Neuronal stem cell (in vitro differentiated cells): Measurements from ENCODE around the gene SNAI3.
A peak's percentile ranks its signal among the peaks of the same experiment; 100 is the strongest.

Source experiments
- DNase-seq: peaks from one replicate; pipeline ENCODE4 v3.0.0-alpha.2; 2013; ENCODE audit warnings: low spot score
- H2AFZ ChIP-seq: one replicate; pipeline ENCODE4 v1.6.1; 2013; ENCODE audit warnings: mild to moderate bottlenecking, low read length, inconsistent platforms
- H2AK5ac ChIP-seq: 2 replicates; pipeline ENCODE4 v1.6.1; 2013; ENCODE audit warnings: low read depth, mild to moderate bottlenecking, inconsistent platforms, low read length, moderate library complexity, mixed read lengths
- H2BK120ac ChIP-seq: 2 replicates; pipeline ENCODE4 v1.6.1; 2013; ENCODE audit warnings: low read depth, mild to moderate bottlenecking, inconsistent platforms, low read length, moderate library complexity, mixed read lengths
- H2BK12ac ChIP-seq: one replicate; pipeline ENCODE4 v1.6.1; 2013; ENCODE audit warnings: low read length, inconsistent platforms
- H2BK15ac ChIP-seq: 2 replicates; pipeline ENCODE4 v1.6.1; 2013; ENCODE audit warnings: mild to moderate bottlenecking, low read length, inconsistent platforms, mixed read lengths
- H2BK5ac ChIP-seq: one replicate; pipeline ENCODE4 v1.6.1; 2013; ENCODE audit warnings: inconsistent platforms, mild to moderate bottlenecking, low read length, moderate library complexity
- H3K14ac ChIP-seq: one replicate; pipeline ENCODE4 v1.6.1; 2013; ENCODE audit warnings: low read length, inconsistent platforms
- H3K18ac ChIP-seq: 2 replicates; pipeline ENCODE4 v1.6.1; 2013; ENCODE audit warnings: low read length, inconsistent platforms
- H3K23ac ChIP-seq: 2 replicates; pipeline ENCODE4 v1.6.1; 2013; ENCODE audit warnings: low read depth, mild to moderate bottlenecking, mixed read lengths, low read length, inconsistent platforms; ENCODE audit not compliant: poor library complexity
- H3K27ac ChIP-seq: replicated peaks from 3 replicates; pipeline ENCODE4 v1.5.1; 2013; ENCODE audit warnings: low read length, inconsistent platforms
- H3K27me3 ChIP-seq, 3 experiments: 2 replicates each; pipeline ENCODE4 v1.6.1; 2013; ENCODE audit warnings: low read length in 3 of 3, mild to moderate bottlenecking in 2 of 3, inconsistent platforms in 1 of 3, low read depth in 1 of 3, mixed read lengths in 1 of 3, moderate library complexity in 1 of 3; ENCODE audit not compliant: control insufficient read depth in 3 of 3, insufficient read depth in 3 of 3
- H3K36me3 ChIP-seq, 2 donors: replicated peaks in 1 of 2; 2 replicates each; pipeline ENCODE4 v1.6.1; 2013; ENCODE audit warnings: low read length in 2 of 2; ENCODE audit not compliant: control insufficient read depth in 2 of 2, insufficient read depth in 2 of 2
- H3K4ac ChIP-seq: 2 replicates; pipeline ENCODE4 v1.6.1; 2013; ENCODE audit warnings: inconsistent platforms, mild to moderate bottlenecking, low read length, moderate library complexity
- H3K4me1 ChIP-seq, 2 donors: 1 replicate in 1 of 2; 2 replicates in 1 of 2; pipeline ENCODE4 v1.6.1; 2013; ENCODE audit warnings: low read length in 2 of 2, low read depth in 1 of 2; ENCODE audit not compliant: control insufficient read depth in 2 of 2, insufficient read depth in 1 of 2
- H3K4me2 ChIP-seq: one replicate; pipeline ENCODE4 v1.6.1; 2013; ENCODE audit warnings: mild to moderate bottlenecking, low read length, inconsistent platforms; ENCODE audit not compliant: insufficient read depth, poor library complexity, severe bottlenecking
- H3K4me3 ChIP-seq, 2 donors: 2 replicates each; pipeline ENCODE4 v1.5.1; 2013; ENCODE audit warnings: low read length in 2 of 2, mild to moderate bottlenecking in 2 of 2, inconsistent platforms in 1 of 2, moderate library complexity in 1 of 2
- H3K79me1 ChIP-seq: one replicate; pipeline ENCODE4 v1.6.1; 2013; ENCODE audit warnings: low read depth, mild to moderate bottlenecking, inconsistent platforms, low read length, moderate library complexity
- H3K9ac ChIP-seq: one replicate; pipeline ENCODE4 v1.6.1; 2013; ENCODE audit warnings: mild to moderate bottlenecking, low read depth, low read length, inconsistent platforms; ENCODE audit not compliant: poor library complexity
- H3K9me3 ChIP-seq, 2 donors: replicated peaks in 1 of 2; 2 replicates each; pipeline versions ENCODE3 to v1.6.1; 2013; ENCODE audit warnings: low read length in 2 of 2, mild to moderate bottlenecking in 2 of 2, inconsistent platforms in 1 of 2, low read depth in 1 of 2, mixed read lengths in 1 of 2, moderate library complexity in 1 of 2; ENCODE audit not compliant: control insufficient read depth in 2 of 2, insufficient read depth in 1 of 2
- H4K8ac ChIP-seq: one replicate; pipeline ENCODE4 v1.6.1; 2013; ENCODE audit warnings: low read depth, mild to moderate bottlenecking, inconsistent platforms, low read length, moderate library complexity
- H4K91ac ChIP-seq: one replicate; pipeline ENCODE4 v1.6.1; 2013; ENCODE audit warnings: low read length, low read depth, mild to moderate bottlenecking, inconsistent platforms; ENCODE audit not compliant: poor library complexity
- WGBS, 2 donors: extraction: QIAGEN DNeasy Blood & Tissue Kit; methylation state at CpG; one replicate each; pipeline ENCODE4 v1.1.7; 2013; ENCODE audit warnings: missing lambda C conversion rate in 2 of 2, mixed read lengths in 1 of 2; ENCODE audit not compliant: insufficient read length in 2 of 2, insufficient replicate concordance in 1 of 2; ENCODE audit errors: extremely low coverage in 2 of 2; 5-methylcytosine and 5-hydroxymethylcytosine counted together

SNAI3 gene

DNA sequence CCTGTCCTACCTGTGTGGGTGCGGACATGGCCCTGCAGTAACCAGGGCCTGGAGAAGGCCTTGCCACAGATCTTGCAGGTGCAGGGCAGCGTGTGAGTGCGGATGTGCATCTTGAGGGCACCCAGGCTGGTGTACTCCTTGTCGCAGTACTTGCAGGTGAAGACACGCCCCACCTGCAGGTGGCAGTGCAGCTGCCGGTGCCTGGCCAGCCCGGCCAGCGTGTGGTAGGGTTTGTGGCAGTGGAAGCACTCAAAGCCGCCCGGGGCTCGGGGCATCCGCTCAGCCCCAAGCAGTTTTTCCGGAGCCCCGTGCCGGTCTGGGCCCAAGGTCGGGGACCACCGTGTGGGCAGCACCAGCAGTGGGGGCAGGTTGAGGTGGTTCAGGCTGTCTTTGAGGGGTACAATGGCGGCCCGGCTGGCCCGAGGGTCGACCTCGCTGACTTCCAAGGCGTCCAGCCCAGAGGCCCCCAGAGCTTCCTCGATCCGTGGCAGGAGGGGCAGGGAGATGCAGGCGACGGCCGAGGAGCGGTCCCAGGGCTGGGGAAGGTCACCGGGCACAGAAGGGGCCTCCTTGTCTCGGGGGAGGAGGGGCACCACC, 5.1 kb downstream of the SNAI3 start:
- DNase-seq: no peak

DNA sequence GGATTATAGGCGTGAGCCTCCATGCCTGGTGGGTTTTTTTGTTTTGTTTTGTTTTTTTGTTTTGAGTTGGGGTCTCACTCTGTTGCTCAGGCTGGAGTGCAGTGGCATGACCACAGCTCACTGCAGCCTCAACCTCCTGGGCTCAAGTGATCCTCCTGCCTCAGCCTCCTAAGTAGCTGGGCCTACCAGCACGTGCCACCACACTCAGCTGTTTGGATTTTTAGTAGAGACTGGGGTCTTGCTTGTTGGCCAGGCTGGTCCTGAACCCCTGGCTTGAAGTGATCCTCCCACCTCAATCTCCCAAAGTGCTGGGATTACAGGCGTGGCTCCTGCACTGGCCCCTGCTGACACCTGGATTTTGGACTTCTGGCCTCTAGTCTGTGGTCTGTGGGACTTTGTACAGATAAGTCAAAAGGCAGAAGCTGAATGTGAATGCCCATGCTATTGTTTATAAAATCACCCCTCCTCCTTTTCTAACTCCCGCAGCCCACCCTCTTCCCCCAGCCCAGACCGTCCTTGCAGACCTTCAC, 5.7 kb downstream of the SNAI3 start:
- Histone ChIP-seq H3K9me3 (no peaks in the 10 kb centered on the region), H3K14ac (peak overlapping the region; percentile 82), H2AK5ac (peak overlapping the region; percentile 56), H3K27ac (no peak overlapping the region), H3K4ac (peak overlapping the region; percentile 93), H2AFZ (no peak overlapping the region), H3K27me3 (peaks cover 5 to 20% (median 11%) of the 10 kb centered on the region in 3 experiments), H3K4me3 (no peak overlapping the region), H3K36me3 (no peaks in the 10 kb centered on the region), H4K8ac (no peak overlapping the region), H3K4me1 (peaks cover 8 to 14% of the 10 kb centered on the region in 2 donors), H3K79me1 (no peaks in the 10 kb centered on the region), H3K23ac (peak overlapping the region; percentile 99), H3K4me2 (no peak overlapping the region), H2BK120ac (no peak overlapping the region), H4K91ac (peak overlapping the region; percentile 72), H2BK15ac (no peak overlapping the region), H2BK5ac (no peak overlapping the region), H3K18ac (no peak overlapping the region), H2BK12ac (peak overlapping the region; percentile 90), H3K9ac (peak overlapping the region; percentile 86)
- WGBS, 2 donors: no CpG with 5 or more reads among the region's 5 CpGs
- no peak for DNase-seq

More for the DNA sequence above, 5.1 kb downstream of the SNAI3 start:
- Histone ChIP-seq H2AK5ac (peak overlapping the region; percentile 56), H2AFZ (peak overlapping the region; percentile 69), H3K4ac (peak overlapping the region; percentile 93), H3K4me2 (no peak overlapping the region), H3K18ac (peak overlapping the region; percentile 48), H3K14ac (peak overlapping the region; percentile 82), H3K23ac (peak overlapping the region; percentile 99), H4K8ac (peak overlapping the region; percentile 17), H3K4me1 (peaks cover 11 to 19% of the 10 kb centered on the region in 2 donors), H2BK120ac (no peak overlapping the region), H4K91ac (peak overlapping the region; percentile 72), H2BK12ac (peak overlapping the region; percentile 90), H3K27me3 (peaks cover 8 to 26% (median 17%) of the 10 kb centered on the region in 3 experiments), H2BK15ac (peak overlapping the region; percentile 67), H3K9ac (peak overlapping the region; percentile 86), H3K4me3 (no peak overlapping the region), H3K9me3 (no peaks in the 10 kb centered on the region), H3K36me3 (no peaks in the 10 kb centered on the region), H2BK5ac (no peak overlapping the region), H3K79me1 (no peaks in the 10 kb centered on the region), H3K27ac (no peak overlapping the region)
- no CpG with 5 or more reads among the region's 31 CpGs for WGBS, 2 donors

DNA sequence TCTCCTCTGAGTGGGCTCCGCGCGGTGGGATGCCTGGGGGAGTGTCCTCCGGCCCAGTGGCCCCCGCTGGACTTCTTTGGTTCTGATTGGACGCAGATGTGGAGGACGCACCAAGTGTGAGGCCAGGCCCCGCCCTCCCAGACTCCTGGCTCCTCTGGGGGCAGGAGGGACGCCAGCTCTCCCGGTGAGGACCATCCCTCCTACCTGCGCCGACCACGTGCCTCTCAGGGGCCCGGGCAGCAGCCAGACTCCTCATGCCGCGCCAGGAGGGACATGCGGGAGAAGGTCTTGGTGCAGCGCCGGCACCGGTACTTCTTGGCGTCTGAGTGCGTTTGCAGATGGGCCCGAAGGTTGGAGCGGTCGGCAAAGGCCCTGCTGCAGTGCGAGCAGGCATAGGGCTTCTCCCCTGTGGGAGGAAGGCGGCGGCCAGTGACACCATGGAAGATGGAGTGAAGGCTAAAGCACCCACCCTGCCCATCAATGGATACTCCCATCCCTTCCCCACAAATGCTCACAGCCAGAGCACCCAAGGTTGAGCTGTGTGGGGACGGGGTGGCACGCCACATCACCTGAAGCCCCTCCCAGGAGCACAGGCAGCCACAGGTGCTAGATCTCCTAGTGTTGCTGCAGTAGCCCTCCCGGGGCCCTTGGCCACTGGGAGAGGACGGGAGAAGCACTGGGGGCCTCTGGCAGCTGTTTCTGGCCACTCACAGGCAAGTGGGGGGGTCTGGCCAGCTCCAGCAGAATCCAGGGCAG, 7.9 kb downstream of the SNAI3 start:
- Histone ChIP-seq H3K4me1 (peaks cover 4% of the 10 kb centered on the region in 2 donors), H3K36me3 (no peaks in the 10 kb centered on the region), H3K27me3 (no peaks in the 10 kb centered on the region), H3K9ac (no peak overlapping the region), H2BK5ac (no peak overlapping the region), H3K23ac (no peak overlapping the region), H2BK12ac (no peak overlapping the region), H2BK120ac (no peak overlapping the region), H2BK15ac (no peak overlapping the region), H3K4me3 (no peak overlapping the region), H4K91ac (no peak overlapping the region), H4K8ac (no peak overlapping the region), H3K4ac (no peak overlapping the region), H3K4me2 (no peak overlapping the region), H3K14ac (no peak overlapping the region), H3K9me3 (no peaks in the 10 kb centered on the region), H2AFZ (no peak overlapping the region), H2AK5ac (peak overlapping the region; percentile 8), H3K27ac (no peak overlapping the region), H3K79me1 (no peaks in the 10 kb centered on the region), H3K18ac (peak overlapping the region; percentile 72)
- WGBS, 2 donors: no CpG with 5 or more reads among the region's 32 CpGs
- DNase-seq: no peak

DNA sequence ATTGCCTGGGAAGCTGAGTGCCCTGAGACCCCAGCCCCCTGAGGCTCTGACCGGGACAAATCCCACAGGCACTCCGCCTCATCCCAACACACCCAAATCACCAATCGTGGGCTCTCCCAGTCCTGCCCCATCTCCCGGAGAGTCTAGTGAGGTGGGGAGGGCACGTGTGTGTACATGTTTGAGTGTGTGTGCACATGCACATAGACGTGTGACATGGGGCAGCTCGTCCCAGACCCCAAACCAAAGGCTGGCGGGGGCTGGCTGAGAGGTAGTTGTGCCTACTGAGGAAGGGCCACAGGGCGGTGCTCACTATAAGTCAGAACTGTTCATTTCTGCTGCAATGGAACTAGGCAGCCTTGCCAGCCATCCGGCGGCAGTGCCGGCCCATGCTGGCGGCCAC, 8.6 kb downstream of the SNAI3 start:
- no peak for DNase-seq
- WGBS, 2 donors: no CpG with 5 or more reads among the region's 13 CpGs
- H2AK5ac ChIP-seq: peak overlapping the region; percentile 8
- H3K14ac ChIP-seq: no peak overlapping the region
- no peaks in the 10 kb centered on the region for H3K36me3 ChIP-seq
- H4K91ac ChIP-seq: no peak overlapping the region
- H2AFZ ChIP-seq: no peak overlapping the region
- H2BK12ac ChIP-seq: no peak overlapping the region
- H3K4me2 ChIP-seq: no peak overlapping the region
- H3K4me3 ChIP-seq: no peak overlapping the region
- H3K9ac ChIP-seq: no peak overlapping the region
- H4K8ac ChIP-seq: no peak overlapping the region
- H3K18ac ChIP-seq: no peak overlapping the region
- no peaks in the 10 kb centered on the region for H3K27me3 ChIP-seq
- no peak overlapping the region for H3K4ac ChIP-seq
- no peak overlapping the region for H2BK15ac ChIP-seq
- H3K79me1 ChIP-seq: no peaks in the 10 kb centered on the region
- H3K4me1 ChIP-seq: peaks cover 4% of the 10 kb centered on the region in 2 donors
- H3K9me3 ChIP-seq: no peaks in the 10 kb centered on the region
- no peak overlapping the region for H3K27ac ChIP-seq
- peak overlapping the region; percentile 78 for H2BK5ac ChIP-seq
- no peak overlapping the region for H3K23ac ChIP-seq
- no peak overlapping the region for H2BK120ac ChIP-seq
